Subcutaneous adipose tissue (tissue), 4 donors: ENCODE data around the gene FAXC. TPM values are rescaled to one million over a fixed set of nuclear protein-coding genes. Genes with fewer than 3 reads are reported as not detected.

Source experiments
- CTCF ChIP-seq: fragments of 450-650 bp; IDR thresholded peaks from one replicate; pipeline ENCODE4 v1.5.1; 2016; ENCODE audit warnings: low read depth, mild to moderate bottlenecking, control low read depth, antibody characterized with exemption, moderate library complexity
- total RNA-seq, 4 donors: library from RNA; depleted of rRNA; stranded (reverse); fragments of >200 nt; gene quantifications; one replicate each; pipeline ENCODE4 v1.1.0, GENCODE V29; 2016

The FAXC gene
- total RNA-seq, 4 donors from 2014 or later: under 0.01 TPM; not detected in 3

GRCh38 chr6:99353126-99353525, 3.7 kb upstream of the FAXC start:
- no peak for TF ChIP-seq CTCF

- no peak for TF ChIP-seq CTCF
These were observed 1.1 kb upstream of the FAXC start for GRCh38 chr6:99350573-99350972.

- TF ChIP-seq CTCF: no peak
These were observed 945 bp downstream of the FAXC start for GRCh38 chr6:99348288-99349170.

GRCh38 chr6:99347804-99348203, 1.7 kb downstream of the FAXC start:
- no peak for TF ChIP-seq CTCF

GRCh38 chr6:99346595-99346994, 2.9 kb downstream of the FAXC start:
- no peak for TF ChIP-seq CTCF

- TF ChIP-seq CTCF: no peak
These were observed 4.3 kb downstream of the FAXC start for GRCh38 chr6:99345164-99345563.

GRCh38 chr6:99344289-99344688, 5.2 kb downstream of the FAXC start:
- TF ChIP-seq CTCF: no peak
